Femur (tissue), 1 donor: ENCODE results near the gene ZNF350.
"Not testable (repeated sequence)": the region's sequence is repeated elsewhere in the genome, so short reads cannot be mapped to it uniquely, and the experiment has no call there.

Experiments used
- DNase-seq: peaks from one replicate; pipeline ENCODE4 v3.0.0-alpha.2; 2017

The ZNF350 gene

GRCh38 chr19:51970718-51971117, 15.9 kb downstream of the ZNF350 start:
- no peak for DNase-seq

GRCh38 chr19:51965583-51965982, 21.1 kb downstream of the ZNF350 start:
- no peak for DNase-seq

- DNase-seq = not testable (repeated sequence)
Measured at GRCh38 chr19:51960621-51961233, 25.9 kb downstream of the ZNF350 start.

- no peak for DNase-seq
Measured at GRCh38 chr19:51959791-51960190, 26.8 kb downstream of the ZNF350 start.

- not testable (repeated sequence) for DNase-seq
Measured at GRCh38 chr19:51957846-51958245, 28.8 kb downstream of the ZNF350 start.

- DNase-seq = peak; percentile 57
Measured at GRCh38 chr19:51948975-51949374, 37.7 kb downstream of the ZNF350 start.

- DNase-seq = no peak
Measured at GRCh38 chr19:51946602-51947001, 40.0 kb downstream of the ZNF350 start.

GRCh38 chr19:51944798-51945552, 41.7 kb downstream of the ZNF350 start:
- no peak for DNase-seq

GRCh38 chr19:51938936-51939335, 47.7 kb downstream of the ZNF350 start:
- DNase-seq = no peak

GRCh38 chr19:51931921-51932320, 54.7 kb downstream of the ZNF350 start:
- no peak for DNase-seq

GRCh38 chr19:51927859-51928258, 58.8 kb downstream of the ZNF350 start:
- no peak for DNase-seq

- peak; percentile 93 for DNase-seq
Measured at GRCh38 chr19:51926784-51927741, 59.6 kb downstream of the ZNF350 start, which contains the start of gene ZNF613. ZNF613 (plus strand) TSS chr19:51927472; CDS start chr19:51936221, 8,749 bp downstream.

GRCh38 chr19:51926426-51926783, 60.2 kb downstream of the ZNF350 start:
- no peak for DNase-seq

- DNase-seq = no peak
Measured at GRCh38 chr19:51921949-51922348, 64.7 kb downstream of the ZNF350 start.

- no peak for DNase-seq
Measured at GRCh38 chr19:51919606-51920005, 67.0 kb downstream of the ZNF350 start.

GRCh38 chr19:51916167-51916566, 70.5 kb downstream of the ZNF350 start:
- no peak for DNase-seq

GRCh38 chr19:51915324-51915867, 71.2 kb downstream of the ZNF350 start:
- no peak for DNase-seq
